Suprapubic skin (tissue), 3 donors: ENCODE measurements around the gene MARCHF6.

Experiments
- CTCF ChIP-seq, 2 donors: fragments of 200-600 bp in 1 of 2; fragments of 450-650 bp in 1 of 2; sonication (generic) in 1 of 2; IDR thresholded peaks; one replicate each; pipeline ENCODE4 v1.5.1; 2016 to 2019; ENCODE audit warnings: antibody characterized with exemption in 2 of 2, mild to moderate bottlenecking in 1 of 2, moderate library complexity in 1 of 2
- POLR2A ChIP-seq, 2 donors: fragments of 450-650 bp; IDR thresholded peaks; one replicate each; pipeline ENCODE4 v1.6.1; 2017; ENCODE audit warnings: antibody characterized with exemption in 2 of 2, mild to moderate bottlenecking in 2 of 2, moderate library complexity in 2 of 2

DNA sequence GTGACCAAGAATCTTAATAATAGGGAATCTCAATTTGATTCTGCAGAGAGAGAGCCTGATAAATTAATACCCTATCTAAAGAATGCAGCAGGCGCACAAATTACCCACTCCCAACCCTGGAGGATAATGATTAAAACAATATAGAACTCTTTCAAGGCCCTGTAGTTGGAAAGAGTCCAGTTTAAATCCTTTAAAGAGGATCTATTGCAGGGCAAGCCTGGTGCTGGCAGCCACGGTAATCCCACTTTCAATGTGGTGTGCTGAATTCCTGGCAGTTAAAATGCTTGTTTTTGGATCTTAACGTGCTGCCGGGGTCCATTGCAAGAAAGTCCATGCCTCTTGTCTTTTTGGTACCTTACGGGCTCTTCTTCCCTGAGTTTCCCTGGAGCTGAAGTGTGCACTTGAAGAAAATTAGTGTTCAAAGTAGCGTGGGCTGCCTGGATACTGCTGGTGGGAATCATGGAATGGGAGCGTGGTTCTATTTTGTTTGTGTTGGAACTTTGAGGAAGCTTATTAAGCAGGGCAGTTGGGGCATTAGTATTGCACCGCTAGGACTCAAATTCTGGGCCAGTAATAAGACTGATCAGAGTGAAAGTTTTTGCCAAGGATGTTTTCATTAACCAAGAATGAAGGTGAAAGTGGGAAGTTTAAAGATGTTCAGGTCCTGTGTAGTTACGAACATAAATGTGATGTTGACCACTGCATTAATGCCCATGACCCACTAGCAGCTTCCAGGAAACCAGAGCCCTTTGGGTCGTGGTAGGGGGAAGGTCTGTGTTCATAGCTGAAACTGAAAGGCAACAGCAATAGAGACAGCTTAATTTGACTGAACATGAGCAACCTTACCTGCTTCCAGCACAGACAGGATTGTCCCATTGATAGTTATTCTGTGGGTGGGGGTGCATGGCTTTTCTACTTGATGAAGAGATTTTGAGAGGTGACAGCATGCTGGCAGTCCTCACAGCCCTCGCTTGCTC lies 20.8 kb downstream of the MARCHF6 start:
- TF ChIP-seq CTCF (IDR thresholded peaks at IDR 0.05): no peak
- TF ChIP-seq POLR2A (IDR thresholded peaks at IDR 0.05): no peak
